NK-92 treated with Interleukin-12 subunit alpha and Interleukin-12 subunit beta, amount 100 ng/mL, for 24 hours (cell line): ENCODE results near the gene PIK3CD.
"Not testable (repeated sequence)": the region's sequence is repeated elsewhere in the genome, so short reads cannot be mapped to it uniquely, and the experiment has no call there.

Source experiments
- DNase-seq: peaks from one replicate; lab custom pipeline; 2025; lab: John Stamatoyannopoulos, UW

PIK3CD gene

DNA sequence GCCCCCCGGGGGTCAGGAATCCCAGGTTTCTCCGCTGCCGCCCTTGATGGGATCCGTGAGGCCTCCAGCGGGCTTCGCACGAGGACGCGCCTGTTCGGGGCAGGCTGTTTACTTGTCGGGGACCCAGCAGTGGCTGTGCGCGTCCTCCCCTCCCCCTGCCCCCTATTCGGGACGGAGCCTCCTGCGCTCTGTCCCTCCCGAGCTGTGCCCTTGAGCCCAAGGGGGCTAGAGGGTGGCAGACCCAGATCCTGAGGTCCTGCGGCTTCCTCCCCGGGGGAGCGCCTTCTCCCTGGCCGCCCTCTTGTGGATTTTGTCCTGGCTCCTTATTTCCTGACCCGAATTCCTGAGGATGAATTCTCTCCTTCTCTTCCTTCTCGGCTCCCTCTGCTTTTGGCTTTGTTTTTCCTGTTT is 38.4 kb downstream of the PIK3CD start:
- no peak for DNase-seq

GRCh38 chr1:9690440-9691107 is 39.0 kb downstream of the PIK3CD start:
- no peak for DNase-seq

- no peak for DNase-seq
These were observed 39.5 kb downstream of the PIK3CD start for GRCh38 chr1:9691108-9691445.

DNA sequence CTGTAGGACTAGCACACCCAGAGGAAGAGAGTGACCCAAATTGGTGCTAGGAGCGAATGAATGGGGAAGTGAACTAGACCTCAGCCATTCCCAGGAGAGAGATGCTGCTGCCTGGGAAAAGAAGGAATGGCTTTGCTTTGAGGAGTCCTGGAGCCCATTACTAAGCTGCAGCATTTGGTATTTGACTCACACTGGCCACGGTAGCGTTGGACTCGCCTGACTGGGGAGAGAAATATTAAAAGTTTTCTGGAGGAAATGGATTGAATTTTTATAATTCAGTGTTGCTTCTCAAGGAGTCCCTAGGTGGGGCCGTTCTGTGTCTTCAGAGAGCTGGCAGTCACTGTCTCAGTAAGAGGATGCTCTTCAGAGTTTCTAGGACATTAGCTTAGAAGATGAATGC is 40.2 kb downstream of the PIK3CD start:
- DNase-seq = no peak

DNA sequence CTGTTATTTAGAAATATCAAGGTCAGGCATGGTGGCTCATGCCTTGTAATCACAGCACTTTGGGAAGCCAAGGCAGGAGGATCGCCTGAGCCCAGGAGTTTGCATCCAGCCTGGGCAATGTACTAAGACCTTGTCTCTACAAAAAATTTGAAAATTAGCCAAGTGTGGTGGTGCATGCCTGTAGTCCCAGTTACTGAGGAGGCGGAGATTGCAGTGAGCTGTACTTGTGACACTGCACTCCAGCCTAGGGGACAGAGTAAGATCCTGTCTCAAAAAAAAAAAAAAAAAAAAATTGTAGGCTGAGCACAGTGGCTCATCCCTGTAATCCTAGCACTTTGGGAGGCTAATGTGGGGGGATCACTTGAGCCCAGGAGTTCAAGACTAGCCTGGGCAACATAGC is 45.3 kb downstream of the PIK3CD start:
- DNase-seq = no peak

GRCh38 chr1:9699361-9699760 is 47.8 kb downstream of the PIK3CD start:
- no peak for DNase-seq

DNA sequence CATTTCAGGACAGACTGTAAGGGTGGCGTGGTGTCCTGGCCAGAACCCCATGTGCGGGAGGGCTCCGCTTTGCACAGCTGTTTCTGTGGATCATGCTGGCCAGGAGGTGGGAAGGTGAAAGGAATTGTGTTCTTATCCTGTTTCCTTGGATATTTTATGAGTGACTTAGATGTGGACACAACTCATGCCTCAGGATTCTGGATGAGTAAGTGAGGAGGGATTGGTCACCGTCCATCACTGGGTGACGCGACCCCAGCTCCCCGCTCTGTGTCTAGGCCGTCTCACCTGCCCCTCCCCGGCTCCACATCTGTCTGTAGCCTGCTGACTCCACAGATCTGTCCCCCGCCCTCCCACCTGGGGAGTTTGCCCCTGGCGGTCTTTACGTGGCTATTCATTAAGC is 48.8 kb downstream of the PIK3CD start:
- no peak for DNase-seq

GRCh38 chr1:9701665-9702064 is 50.1 kb downstream of the PIK3CD start:
- DNase-seq = no peak

- no peak for DNase-seq
These were observed 51.6 kb downstream of the PIK3CD start for GRCh38 chr1:9703165-9703509.

DNA sequence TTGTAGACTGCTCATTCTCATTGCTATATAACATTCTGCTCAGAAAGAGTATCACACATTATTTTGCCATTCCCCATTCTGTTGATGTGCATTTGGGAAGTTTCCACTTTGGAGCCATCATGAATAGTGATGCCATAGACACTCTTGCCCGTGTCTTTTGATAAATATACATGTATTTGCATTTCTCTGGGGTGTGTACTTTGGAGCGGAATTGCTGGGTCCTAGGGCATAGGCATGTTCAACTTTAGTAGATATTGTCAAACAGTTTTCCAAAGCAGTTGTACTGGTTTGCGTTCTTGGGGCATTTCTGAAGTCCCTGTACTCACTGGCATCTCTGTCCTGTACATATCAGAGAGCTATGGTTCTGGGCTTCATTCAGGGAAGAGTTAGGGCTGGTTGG is 52.1 kb downstream of the PIK3CD start:
- DNase-seq = no peak

DNA sequence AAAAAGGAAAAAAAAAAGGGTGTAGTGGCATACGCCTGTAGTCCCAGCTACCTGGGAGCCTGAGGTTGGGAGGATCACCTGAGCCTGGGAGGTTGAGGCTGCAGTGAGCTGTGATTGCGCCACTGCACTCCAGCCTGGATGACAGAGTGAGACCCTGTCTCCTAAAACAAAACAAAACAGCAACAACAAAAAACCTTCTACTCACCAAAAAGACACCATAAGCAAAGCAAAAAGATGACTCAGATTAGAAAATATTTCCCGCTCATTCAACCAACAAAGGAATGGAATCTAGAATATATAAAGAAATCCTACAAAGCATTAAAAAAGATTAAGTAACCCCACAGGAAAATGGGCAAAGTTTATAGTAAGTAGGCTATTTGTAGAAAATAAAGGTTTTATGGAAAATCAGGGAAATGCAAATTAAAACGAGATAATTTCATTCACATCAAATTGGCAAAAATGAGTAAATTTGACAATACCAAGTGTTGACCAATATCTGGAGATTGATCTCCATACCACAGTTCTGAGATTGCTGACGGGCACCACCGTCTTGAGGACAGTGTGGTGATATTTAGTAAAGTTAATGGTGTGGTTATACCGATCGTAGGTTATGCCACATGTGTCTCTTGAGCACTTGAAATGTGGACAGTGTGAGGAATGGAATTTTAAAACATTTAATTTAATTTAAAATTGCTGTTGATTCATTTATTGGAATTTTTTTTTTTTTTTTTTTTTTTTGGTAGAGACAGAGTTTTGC is 54.0 kb downstream of the PIK3CD start:
- no peak for DNase-seq

- DNase-seq = no peak
These were observed 54.6 kb downstream of the PIK3CD start for GRCh38 chr1:9706178-9706577.

DNA sequence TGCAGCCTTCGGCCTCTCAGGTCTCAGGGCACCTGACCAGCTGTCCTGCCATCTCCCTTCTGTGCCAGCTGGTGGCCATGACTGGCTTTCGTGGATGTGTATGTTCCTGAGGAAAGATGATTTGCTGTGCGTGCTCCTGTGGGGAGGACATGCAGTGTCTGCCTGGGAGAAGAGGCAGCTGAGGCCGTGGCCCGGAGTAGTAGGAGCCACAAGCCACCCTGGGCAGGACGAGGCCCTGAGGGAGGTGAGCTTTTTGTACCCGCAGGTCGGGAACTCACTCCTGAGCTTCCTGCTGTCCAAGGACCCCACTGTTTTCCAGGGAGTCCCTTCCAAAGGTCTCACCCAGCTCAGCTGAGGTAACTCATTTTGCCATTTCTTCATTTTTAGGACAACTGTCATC is 58.5 kb downstream of the PIK3CD start:
- no peak for DNase-seq

DNA sequence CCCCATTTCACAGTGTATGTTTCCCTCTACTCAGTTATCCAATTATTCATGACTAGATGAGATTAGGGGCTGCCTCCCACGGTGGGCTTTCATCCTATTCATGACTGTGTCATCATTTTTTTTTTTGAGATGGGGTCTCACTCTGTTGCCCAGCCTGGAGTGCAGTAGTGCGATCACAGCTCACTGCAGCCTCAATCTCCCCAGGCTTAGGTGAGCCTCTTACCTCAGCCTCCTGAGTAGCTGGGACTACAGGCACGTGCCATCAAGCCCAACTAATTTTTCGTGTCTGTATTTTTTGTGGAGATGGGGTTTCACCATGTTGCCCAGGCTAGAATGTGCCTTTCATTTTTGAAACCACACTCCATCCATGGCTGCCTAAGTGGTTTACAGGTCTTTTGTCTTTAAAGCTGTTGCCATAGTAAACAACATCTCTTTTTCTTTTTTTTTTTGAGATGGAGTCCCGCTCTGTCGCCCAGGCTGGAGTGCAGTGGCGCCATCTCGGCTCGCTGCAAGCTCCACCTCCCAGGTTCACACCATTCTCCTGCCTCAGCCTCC is 60.0 kb downstream of the PIK3CD start:
- DNase-seq = no peak

- not testable (repeated sequence) for DNase-seq
These were observed 61.2 kb downstream of the PIK3CD start for GRCh38 chr1:9712767-9713166.

DNA sequence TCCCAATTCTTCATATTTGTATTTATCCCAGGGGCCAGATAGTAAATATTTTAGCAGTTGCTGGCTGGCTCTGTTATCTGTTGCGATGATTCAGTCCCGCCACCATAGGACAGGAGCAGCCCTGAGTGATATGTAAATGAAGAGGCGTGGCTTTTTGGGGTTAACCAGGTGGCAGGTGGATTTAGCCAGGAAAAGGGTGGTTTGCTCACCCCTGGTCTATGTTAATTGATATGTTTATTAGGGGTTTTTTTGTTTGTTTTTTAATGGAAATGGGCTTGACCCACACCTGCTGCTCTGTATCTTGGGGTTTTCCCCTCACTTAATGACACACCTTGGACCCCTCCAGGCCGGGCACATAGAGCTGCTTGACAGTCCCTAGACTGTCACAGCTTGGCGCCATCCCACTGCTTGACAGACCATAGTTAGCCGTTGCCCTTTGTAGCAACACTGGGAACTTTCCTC is 62.8 kb downstream of the PIK3CD start:
- no peak for DNase-seq

DNA sequence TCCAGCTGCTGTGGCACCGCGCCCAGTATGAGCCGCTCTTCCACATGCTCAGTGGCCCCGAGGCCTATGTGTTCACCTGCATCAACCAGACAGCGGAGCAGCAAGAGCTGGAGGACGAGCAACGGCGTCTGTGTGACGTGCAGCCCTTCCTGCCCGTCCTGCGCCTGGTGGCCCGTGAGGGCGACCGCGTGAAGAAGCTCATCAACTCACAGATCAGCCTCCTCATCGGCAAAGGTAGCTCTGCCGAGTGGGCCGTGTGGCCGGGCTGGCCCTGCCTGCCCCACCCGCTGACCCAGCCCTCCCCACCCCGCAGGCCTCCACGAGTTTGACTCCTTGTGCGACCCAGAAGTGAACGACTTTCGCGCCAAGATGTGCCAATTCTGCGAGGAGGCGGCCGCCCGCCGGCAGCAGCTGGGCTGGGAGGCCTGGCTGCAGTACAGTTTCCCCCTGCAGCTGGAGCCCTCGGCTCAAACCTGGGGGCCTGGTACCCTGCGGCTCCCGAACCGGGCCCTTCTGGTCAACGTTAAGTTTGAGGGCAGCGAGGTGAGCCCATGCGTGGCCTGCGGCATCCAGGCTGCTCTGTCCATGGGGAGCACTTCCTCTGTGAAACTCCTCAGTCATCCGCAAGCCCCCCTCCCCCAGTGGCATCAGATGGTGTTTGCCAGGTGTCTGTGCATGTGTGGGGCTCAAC is 64.2 kb downstream of the PIK3CD start:
- DNase-seq = no peak

- DNase-seq = peak; percentile 39
These were observed 65.1 kb downstream of the PIK3CD start for GRCh38 chr1:9716404-9717192.

GRCh38 chr1:9717193-9718005 is 65.9 kb downstream of the PIK3CD start:
- peak; percentile 86 for DNase-seq

GRCh38 chr1:9718006-9718680 is 66.6 kb downstream of the PIK3CD start:
- DNase-seq = no peak
